ENCODE data around the gene HDAC9.

The HDAC9 gene

DNA sequence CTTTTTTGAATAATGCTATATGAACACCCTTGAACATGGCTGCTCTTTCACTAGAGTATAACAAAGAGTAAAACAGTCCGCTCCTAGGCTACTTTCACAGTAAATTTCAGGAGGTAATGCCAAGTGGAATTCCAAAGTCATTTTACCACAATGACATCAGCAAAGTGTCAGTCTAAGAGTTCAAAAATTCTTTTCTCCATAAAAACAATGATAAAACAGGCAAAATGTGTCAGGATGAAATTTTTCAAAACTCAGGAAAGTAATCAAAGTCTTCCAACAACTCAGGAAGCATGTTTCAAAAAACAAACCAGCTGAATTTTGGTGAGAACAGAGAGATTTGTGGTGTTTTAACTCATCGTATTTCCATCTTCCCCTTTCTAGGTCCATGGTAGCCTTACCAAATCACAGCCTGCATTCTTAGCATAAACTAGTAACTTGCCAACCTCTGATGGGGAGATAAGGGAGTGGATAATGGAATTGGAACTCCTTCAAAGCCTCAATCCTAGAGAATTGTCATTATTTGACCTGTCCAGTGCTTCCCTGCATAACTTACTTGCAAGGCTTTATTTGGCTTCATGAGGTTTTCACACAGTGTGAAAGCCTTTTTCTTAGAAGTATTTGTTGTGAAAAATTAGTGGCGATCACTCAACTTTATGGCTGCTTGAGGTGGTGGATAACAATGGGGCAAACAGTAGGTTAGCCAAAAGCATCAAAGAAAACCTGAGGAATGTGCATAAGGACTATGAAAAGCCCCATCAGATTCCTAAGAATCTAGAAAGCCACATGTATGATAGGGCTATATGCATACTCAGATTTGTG, 302.7 kb downstream of the HDAC9 start:
- DNase-seq, result no peak

- no peak for DNase-seq
These were observed 304.4 kb downstream of the HDAC9 start for GRCh38 chr7:18799899-18800298.

DNA sequence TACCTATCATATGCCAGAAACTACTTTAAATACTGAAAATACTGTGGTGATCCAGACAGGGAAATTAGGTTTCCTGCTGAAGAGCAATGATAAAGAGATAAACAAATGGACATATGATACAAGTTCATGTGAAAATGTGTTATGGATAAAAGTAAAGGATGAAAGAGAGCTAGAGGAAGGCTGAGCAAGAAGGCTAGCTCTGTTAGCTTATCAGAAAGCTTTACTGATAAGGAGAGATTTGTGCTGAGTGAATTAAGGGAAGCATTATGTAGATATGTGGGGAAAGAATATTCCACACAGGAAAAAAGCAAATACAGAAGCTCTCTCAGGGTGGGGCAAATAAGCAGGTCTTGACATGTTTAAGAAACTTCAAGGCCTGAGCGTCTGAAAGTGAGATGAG, 308.4 kb downstream of the HDAC9 start:
- no peak for DNase-seq

- no peak for DNase-seq
These were observed 310.6 kb downstream of the HDAC9 start for GRCh38 chr7:18806177-18806576.

- no peak for DNase-seq
These were observed 312.5 kb downstream of the HDAC9 start for GRCh38 chr7:18808026-18808425.

DNA sequence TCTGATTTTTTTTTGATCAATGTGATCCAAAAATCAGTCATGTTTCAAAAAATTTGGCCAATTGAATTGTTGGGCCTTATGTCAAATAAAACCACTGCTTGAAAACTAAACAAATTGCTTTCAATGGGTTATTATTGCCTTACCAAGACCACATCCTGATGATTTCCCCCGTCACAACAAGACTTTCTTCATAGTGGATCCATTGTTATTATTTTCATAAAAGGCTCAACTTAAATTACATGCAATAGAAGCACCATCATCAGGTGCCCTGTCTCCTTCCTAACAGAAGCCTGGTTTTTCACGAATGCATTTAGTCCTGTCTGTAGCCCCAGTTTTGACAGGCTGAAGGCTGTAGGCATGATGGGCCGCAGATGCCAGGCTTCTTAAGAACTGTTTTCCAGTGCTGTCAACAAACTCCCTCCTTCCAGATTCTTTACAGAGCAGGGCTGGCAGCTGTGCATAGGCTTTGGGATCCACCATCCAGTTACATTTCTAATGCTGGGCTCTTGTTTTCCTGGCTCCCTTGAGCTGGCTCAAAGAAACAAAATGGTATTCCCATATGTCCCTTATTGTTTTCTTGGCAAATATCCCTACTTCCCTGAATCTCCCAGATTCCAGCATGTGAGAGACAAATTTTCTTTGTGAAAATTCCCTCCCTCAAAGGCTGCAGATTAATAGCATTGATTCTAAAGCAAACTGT, 319.9 kb downstream of the HDAC9 start:
- DNase-seq, result no peak

GRCh38 chr7:18820981-18821380, 325.4 kb downstream of the HDAC9 start:
- DNase-seq, result no peak

- DNase-seq, result no peak
These were observed 326.0 kb downstream of the HDAC9 start for GRCh38 chr7:18821554-18821953.

DNA sequence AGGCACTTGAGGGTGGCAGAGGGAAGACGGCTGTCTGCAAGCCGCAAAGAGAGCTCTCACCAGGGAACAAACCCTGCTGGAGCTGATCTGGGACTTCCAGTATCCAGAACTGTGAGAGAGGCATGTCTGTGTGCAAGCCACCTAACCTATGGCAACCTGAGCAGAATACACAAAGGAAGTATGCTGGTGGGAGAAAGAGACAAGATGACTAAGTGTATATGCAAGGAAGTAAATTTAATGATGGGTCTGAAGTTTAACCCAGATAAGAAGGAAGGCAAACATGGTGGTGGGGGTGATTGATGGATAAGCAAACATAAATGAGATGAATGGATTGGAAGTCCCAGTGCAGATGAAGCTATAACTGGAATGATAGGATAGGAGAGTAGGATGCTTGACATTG, 328.6 kb downstream of the HDAC9 start:
- no peak for DNase-seq

- DNase-seq, result no peak
These were observed 332.9 kb downstream of the HDAC9 start for GRCh38 chr7:18828260-18828993.

DNA sequence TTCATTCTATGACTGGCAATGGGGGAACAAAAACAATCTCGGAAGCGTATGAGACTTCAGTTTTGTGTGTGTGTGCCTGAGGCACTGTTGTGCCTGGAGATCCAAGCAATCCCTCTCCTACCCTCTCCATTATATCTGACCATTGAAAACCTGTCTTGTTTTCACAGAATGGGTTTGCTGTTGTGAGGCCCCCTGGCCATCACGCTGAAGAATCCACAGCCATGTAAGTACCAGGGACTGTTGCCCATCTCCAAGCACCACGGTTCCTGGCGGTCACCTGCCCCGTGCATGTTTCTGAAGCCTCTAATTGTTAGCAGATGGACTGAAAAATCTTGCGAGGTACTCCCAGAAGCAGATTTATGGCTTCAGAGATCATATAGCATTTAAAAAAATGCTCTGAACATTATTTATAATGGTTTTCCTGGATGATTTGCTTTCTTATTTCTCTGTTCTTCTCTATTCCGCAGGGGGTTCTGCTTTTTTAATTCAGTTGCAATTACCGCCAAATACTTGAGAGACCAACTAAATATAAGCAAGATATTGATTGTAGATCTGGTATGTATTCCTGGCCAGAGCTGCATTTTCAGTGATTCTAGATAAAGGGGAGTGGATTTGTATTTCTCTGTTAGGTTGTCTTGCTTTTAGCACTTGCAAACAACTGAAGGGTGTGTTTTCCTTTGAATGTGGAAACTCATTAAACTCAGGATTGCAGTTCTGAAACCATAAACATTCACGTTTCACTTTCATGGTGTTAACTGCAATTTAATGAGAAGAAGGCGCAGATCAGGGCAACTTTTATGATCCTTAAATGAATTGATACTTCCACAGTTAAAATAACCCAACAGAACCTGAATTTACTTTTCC, 333.7 kb downstream of the HDAC9 start:
- DNase-seq, result no peak

GRCh38 chr7:18829858-18830285, 334.3 kb downstream of the HDAC9 start:
- no peak for DNase-seq

- no peak for DNase-seq
These were observed 335.9 kb downstream of the HDAC9 start for GRCh38 chr7:18831419-18831818.

DNA sequence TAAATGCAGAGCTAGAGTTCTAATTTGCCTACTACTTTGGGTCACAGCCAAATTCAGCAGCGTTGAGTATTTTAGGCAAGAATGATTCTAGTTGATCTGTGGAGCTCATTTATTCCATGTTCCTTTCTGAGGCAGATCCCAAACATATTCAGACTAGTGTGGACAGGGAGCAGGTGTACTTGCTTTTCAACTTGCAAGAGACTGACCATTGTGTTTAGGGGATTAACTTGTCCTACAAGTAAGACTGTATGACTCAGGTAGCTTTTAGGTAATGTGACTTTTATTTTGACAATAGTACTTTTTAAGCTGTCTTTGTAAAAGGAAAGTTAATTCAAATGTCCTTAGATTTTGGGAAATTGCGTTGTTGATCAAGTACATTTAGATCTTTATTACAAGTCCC, 336.4 kb downstream of the HDAC9 start:
- no peak for DNase-seq

GRCh38 chr7:18834577-18834976, 339.0 kb downstream of the HDAC9 start:
- no peak for DNase-seq

DNA sequence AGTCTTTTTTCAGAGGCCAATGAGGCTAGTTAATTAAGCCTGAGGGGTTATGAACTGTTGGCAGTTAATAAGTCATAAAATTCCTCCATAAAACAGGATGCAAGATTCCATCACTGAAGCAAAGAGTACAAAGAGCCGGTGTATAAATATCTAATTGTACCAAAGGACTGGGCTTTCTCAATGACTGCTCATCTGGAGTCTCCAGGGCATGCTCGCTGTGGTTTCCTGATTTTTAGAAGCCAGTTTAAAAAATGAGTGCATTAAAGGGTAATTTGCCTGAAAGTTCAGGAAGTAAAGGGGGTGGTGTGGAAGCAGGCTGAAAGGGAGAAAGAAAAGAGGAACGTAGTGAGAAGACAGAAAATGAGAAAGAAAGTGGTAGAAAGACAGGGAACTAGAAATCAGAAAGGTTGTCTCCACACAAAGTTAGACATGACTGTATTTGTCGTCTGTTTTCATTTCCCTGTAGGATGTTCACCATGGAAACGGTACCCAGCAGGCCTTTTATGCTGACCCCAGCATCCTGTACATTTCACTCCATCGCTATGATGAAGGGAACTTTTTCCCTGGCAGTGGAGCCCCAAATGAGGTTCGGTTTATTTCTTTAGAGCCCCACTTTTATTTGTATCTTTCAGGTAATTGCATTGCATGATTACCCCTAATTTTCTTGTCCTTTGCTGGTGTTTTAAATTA, 339.6 kb downstream of the HDAC9 start:
- no peak for DNase-seq

DNA sequence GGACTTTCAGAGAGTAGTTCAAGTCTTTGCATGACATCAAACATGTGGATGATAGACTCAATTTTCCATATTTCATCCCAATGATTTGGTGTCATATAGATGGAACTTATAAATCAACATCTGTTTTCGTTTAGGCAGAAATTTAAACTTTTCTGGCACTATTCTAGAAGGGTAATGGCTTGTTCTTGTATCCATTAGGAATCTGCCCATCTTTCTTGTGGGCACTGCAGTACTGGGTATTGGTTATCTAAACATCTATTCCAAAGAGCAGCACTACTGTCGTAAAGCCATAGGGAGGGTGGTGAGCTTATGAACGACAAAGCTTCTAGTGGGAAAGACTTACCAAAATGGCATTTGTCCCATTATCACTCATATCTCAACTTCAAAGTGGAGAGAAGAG, 348.4 kb downstream of the HDAC9 start:
- no peak for DNase-seq

- no peak for DNase-seq
These were observed 349.2 kb downstream of the HDAC9 start for GRCh38 chr7:18844735-18845134.

GRCh38 chr7:18845700-18846099, 350.2 kb downstream of the HDAC9 start:
- DNase-seq, result no peak

- DNase-seq, result no peak
These were observed 351.2 kb downstream of the HDAC9 start for GRCh38 chr7:18846765-18847215.

- DNase-seq, result no peak
These were observed 353.6 kb downstream of the HDAC9 start for GRCh38 chr7:18849130-18849529.

GRCh38 chr7:18855796-18856195, 360.2 kb downstream of the HDAC9 start:
- DNase-seq, result no peak

All from DMS79 (cell line).